ENCODE measurements around the gene NFAT5.
A peak's percentile ranks its signal among the peaks of the same experiment; 100 is the strongest.

NFAT5 gene

DNA sequence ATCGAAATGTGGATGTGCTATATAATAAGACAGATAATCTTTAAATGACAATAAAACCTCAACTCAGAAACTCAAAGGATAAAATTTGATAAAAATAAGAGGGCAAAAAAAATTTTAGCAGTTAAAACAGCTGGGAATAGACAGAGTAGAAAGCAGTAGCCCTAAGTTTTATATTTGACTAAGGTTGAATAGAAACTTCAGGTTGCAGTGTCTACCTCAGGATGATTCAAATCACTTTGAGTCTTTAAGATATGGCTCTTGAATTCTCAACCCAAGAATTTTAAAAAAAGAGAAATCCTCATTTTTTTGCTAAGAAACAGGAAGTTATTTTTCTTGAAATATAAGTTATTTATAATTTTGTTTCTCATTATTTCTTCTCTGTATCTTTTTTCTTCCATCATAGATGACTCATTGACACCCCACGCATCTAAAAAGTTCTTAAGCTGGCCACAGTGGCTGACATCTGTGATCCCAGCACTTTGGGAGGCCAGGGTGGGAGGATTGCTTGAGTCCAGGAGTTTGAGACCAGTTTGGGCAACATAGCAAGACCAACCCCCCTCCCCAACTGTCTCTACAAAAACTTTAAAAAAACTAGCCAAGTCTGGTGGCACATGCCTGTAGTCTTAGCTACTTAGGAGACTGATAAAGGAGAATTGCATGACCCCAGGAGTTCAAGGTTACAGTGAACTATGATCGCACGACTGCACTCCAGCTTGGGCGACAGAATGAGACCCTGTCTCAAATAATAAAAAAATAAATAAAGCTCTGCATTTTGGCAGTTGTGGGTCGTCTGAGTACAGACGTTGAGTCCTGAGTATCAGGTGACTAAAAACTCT lies 23.9 kb downstream of the NFAT5 start:
- TF ChIP-seq POLR2A (IDR thresholded peaks at IDR 0.05; ENCODE audit: low read depth, low read length) (no peak), SPI1 (IDR thresholded peaks at IDR 0.05; ENCODE audit: low read depth, low read length) (no peak), POLR2AphosphoS5 (IDR thresholded peaks at IDR 0.05; ENCODE audit: low read depth, low read length) (no peak), TAF1 (IDR thresholded peaks at IDR 0.05; ENCODE audit: low read depth, low read length) (no peak), PAX5 (IDR thresholded peaks at IDR 0.05; ENCODE audit: insufficient read depth, low read length, severe bottlenecking) (no peak), POU2F2 (IDR thresholded peaks at IDR 0.05; ENCODE audit: low read depth, low read length) (no peak)
- FAIRE-seq (no peak), DNase-seq (ENCODE audit: insufficient read length, low spot score) (no peak)

- no peak for FAIRE-seq
- no peak for DNase-seq (ENCODE audit: insufficient read length, low spot score)
- TF ChIP-seq POU2F2 (IDR thresholded peaks at IDR 0.05; ENCODE audit: low read depth, low read length) (no peak), PAX5 (IDR thresholded peaks at IDR 0.05; ENCODE audit: insufficient read depth, low read length, severe bottlenecking) (no peak), POLR2A (IDR thresholded peaks at IDR 0.05; ENCODE audit: low read depth, low read length) (no peak), TAF1 (IDR thresholded peaks at IDR 0.05; ENCODE audit: low read depth, low read length) (no peak), POLR2AphosphoS5 (IDR thresholded peaks at IDR 0.05; ENCODE audit: low read depth, low read length) (no peak), SPI1 (IDR thresholded peaks at IDR 0.05; ENCODE audit: low read depth, low read length) (no peak)
Observed at GRCh38 chr16:69590590-69590989, 24.8 kb downstream of the NFAT5 start.

DNA sequence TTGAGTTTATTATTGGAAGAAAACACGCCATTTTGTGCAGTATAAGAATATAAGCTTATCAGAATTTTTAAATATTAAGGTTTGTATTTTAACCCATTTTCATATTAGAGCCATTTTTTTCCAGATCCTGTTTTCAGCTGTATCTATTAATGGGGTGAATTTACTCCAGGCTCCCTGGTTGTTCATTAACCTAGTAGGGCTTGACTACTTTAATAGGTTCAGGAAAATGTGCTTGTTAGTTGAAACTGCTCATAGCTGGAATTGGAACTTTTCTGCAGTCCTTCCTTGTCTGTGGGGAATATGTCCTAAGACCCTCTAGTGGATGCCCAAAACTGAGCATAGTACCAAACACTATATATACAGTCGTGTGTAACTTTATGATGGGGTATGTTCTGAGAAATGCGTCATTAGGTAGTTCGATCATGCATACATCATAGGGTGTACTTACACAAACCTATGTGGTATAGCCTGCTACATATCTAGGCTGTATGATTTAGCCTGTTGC lies 28.0 kb downstream of the NFAT5 start:
- FAIRE-seq (peak; percentile 38), DNase-seq (ENCODE audit: insufficient read length, low spot score) (no peak)
- TF ChIP-seq TAF1 (IDR thresholded peaks at IDR 0.05; ENCODE audit: low read depth, low read length): no peak
- TF ChIP-seq PAX5 (IDR thresholded peaks at IDR 0.05; ENCODE audit: insufficient read depth, low read length, severe bottlenecking): no peak
- TF ChIP-seq POLR2A (IDR thresholded peaks at IDR 0.05; ENCODE audit: low read depth, low read length): no peak
- no peak for TF ChIP-seq SPI1 (IDR thresholded peaks at IDR 0.05; ENCODE audit: low read depth, low read length)
- no peak for TF ChIP-seq POLR2AphosphoS5 (IDR thresholded peaks at IDR 0.05; ENCODE audit: low read depth, low read length)
- TF ChIP-seq POU2F2 (IDR thresholded peaks at IDR 0.05; ENCODE audit: low read depth, low read length): no peak

DNA sequence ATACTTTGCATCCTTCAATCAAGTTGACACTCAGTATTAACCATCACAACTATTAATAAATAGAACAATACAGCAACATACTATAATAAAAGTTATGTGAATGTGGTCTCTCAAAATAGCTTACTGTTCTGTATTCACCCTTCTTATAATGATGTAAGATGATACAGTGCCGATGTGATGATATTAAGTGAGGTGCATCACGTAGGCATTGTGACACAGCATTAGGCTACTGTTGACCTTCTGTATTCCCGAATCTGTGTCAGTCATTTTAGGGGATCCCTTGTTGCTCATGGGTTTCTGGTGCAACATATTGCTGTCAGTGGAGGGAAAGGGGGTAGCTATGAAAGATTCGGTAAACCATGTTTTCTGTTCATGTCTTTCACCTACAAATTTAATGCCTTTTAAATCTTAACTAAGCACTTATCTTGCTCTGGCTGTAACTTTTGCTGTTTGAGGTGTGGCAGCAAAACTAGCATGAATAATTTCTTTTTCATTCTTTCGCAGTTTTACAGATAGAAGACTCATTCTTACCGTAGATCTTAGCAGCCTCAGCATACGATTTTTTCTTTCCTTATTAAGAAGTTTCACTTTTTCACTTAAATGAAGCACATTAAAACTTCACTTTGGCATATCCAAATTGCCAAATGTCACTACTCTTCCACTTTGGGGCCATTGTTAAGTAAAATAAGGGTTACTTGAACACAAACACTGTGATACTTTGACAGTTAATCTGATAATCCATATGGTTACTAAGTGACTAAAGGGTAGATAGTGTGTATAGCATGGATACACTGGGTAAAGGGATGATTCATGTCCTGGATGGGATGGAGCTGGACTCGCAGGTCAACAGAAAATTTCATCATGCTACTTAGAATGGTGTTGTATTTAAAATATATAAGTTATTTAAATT lies 29.6 kb downstream of the NFAT5 start:
- FAIRE-seq: peak; percentile 5
- no peak for TF ChIP-seq POU2F2 (IDR thresholded peaks at IDR 0.05; ENCODE audit: low read depth, low read length)
- no peak for TF ChIP-seq SPI1 (IDR thresholded peaks at IDR 0.05; ENCODE audit: low read depth, low read length)
- no peak for TF ChIP-seq POLR2A (IDR thresholded peaks at IDR 0.05; ENCODE audit: low read depth, low read length)
- no peak for DNase-seq (ENCODE audit: insufficient read length, low spot score)

DNA sequence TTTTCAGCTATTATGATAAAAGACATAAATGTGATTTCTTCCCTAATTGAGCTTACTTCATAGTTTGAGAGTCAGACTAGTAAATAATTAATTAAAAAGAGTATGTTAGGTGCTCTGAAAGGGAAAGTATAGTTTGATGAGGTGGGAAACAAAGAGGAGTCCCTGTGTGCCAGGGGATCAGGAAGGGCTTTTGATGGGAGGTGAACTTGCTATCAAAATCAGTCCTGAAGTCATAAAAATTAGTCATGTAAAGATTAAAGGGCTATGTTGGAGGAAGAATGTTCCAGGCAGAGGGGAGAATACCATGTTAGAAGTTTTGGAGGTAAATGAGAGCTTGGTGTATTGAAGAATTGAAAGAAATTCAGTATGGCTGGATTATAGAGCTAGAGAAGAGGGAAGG lies 31.0 kb downstream of the NFAT5 start:
- no peak for DNase-seq (ENCODE audit: insufficient read length, low spot score)
- FAIRE-seq: no peak
- TF ChIP-seq POLR2AphosphoS5 (IDR thresholded peaks at IDR 0.05; ENCODE audit: low read depth, low read length) (no peak), PAX5 (IDR thresholded peaks at IDR 0.05; ENCODE audit: insufficient read depth, low read length, severe bottlenecking) (no peak), SPI1 (IDR thresholded peaks at IDR 0.05; ENCODE audit: low read depth, low read length) (no peak), POU2F2 (IDR thresholded peaks at IDR 0.05; ENCODE audit: low read depth, low read length) (no peak), TAF1 (IDR thresholded peaks at IDR 0.05; ENCODE audit: low read depth, low read length) (no peak), POLR2A (IDR thresholded peaks at IDR 0.05; ENCODE audit: low read depth, low read length) (no peak)

GRCh38 chr16:69598045-69598444 lies 32.3 kb downstream of the NFAT5 start:
- TF ChIP-seq PAX5 (IDR thresholded peaks at IDR 0.05; ENCODE audit: insufficient read depth, low read length, severe bottlenecking): no peak
- no peak for TF ChIP-seq POU2F2 (IDR thresholded peaks at IDR 0.05; ENCODE audit: low read depth, low read length)
- TF ChIP-seq POLR2A (IDR thresholded peaks at IDR 0.05; ENCODE audit: low read depth, low read length): no peak
- no peak for TF ChIP-seq TAF1 (IDR thresholded peaks at IDR 0.05; ENCODE audit: low read depth, low read length)
- no peak for TF ChIP-seq POLR2AphosphoS5 (IDR thresholded peaks at IDR 0.05; ENCODE audit: low read depth, low read length)
- TF ChIP-seq SPI1 (IDR thresholded peaks at IDR 0.05; ENCODE audit: low read depth, low read length): no peak
- FAIRE-seq (no peak), DNase-seq (ENCODE audit: insufficient read length, low spot score) (no peak)

GRCh38 chr16:69599731-69600130 lies 34.0 kb downstream of the NFAT5 start:
- FAIRE-seq: peak; percentile 28
- no peak for DNase-seq (ENCODE audit: insufficient read length, low spot score)
- TF ChIP-seq SPI1 (IDR thresholded peaks at IDR 0.05; ENCODE audit: low read depth, low read length): no peak
- no peak for TF ChIP-seq PAX5 (IDR thresholded peaks at IDR 0.05; ENCODE audit: insufficient read depth, low read length, severe bottlenecking)
- TF ChIP-seq POU2F2 (IDR thresholded peaks at IDR 0.05; ENCODE audit: low read depth, low read length): no peak
- TF ChIP-seq POLR2AphosphoS5 (IDR thresholded peaks at IDR 0.05; ENCODE audit: low read depth, low read length): no peak
- TF ChIP-seq TAF1 (IDR thresholded peaks at IDR 0.05; ENCODE audit: low read depth, low read length): no peak
- TF ChIP-seq POLR2A (IDR thresholded peaks at IDR 0.05; ENCODE audit: low read depth, low read length): no peak

GRCh38 chr16:69600202-69600601 lies 34.4 kb downstream of the NFAT5 start:
- FAIRE-seq (no peak), DNase-seq (ENCODE audit: insufficient read length, low spot score) (no peak)
- TF ChIP-seq POLR2AphosphoS5 (IDR thresholded peaks at IDR 0.05; ENCODE audit: low read depth, low read length) (no peak), TAF1 (IDR thresholded peaks at IDR 0.05; ENCODE audit: low read depth, low read length) (no peak), SPI1 (IDR thresholded peaks at IDR 0.05; ENCODE audit: low read depth, low read length) (peak; percentile 65)

DNA sequence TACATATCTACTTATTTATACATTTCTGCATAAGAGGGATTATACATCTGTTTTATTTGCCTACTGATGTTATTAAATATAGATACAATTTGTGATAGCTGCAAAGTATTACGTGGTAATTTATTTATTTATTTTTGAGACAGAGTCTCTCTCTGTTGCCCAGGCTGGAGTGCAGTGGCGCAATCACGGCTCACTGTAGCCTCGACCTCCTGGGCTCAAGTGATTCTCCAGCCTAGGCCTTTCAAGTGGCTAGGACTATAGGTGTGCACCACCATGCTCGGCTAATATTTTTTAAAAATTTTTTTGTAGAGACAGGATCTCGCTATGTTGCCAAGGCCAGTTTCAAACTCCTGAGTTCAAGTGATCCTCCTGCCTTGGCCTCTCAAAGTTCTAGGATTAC lies 35.5 kb downstream of the NFAT5 start:
- no peak for DNase-seq (ENCODE audit: insufficient read length, low spot score)
- TF ChIP-seq POU2F2 (IDR thresholded peaks at IDR 0.05; ENCODE audit: low read depth, low read length) (no peak), POLR2AphosphoS5 (IDR thresholded peaks at IDR 0.05; ENCODE audit: low read depth, low read length) (no peak), TAF1 (IDR thresholded peaks at IDR 0.05; ENCODE audit: low read depth, low read length) (no peak), SPI1 (IDR thresholded peaks at IDR 0.05; ENCODE audit: low read depth, low read length) (no peak), PAX5 (IDR thresholded peaks at IDR 0.05; ENCODE audit: insufficient read depth, low read length, severe bottlenecking) (no peak), POLR2A (IDR thresholded peaks at IDR 0.05; ENCODE audit: low read depth, low read length) (no peak)
- no peak for FAIRE-seq
